ENCODE data around the gene EEF1A2. TPM values are rescaled to one million over a fixed set of nuclear protein-coding genes. Genes with fewer than 3 reads are reported as not detected.
A peak's percentile ranks its signal among the peaks of the same experiment; 100 is the strongest.

Gene EEF1A2
- total and polyA plus RNA-seq, 8 donors: 0.27 to 0.62 (median 0.39) TPM

GRCh38 chr20:63533871-63534393, 35.0 kb upstream of the EEF1A2 start:
- DNase-seq (peak in 1 of 4 donors; percentile 89), ATAC-seq (peak; percentile 0)
- peaks cover 13 to 34% of the 10 kb centered on the region in 2 donors for H3K4me1 ChIP-seq
- intact Hi-C loops (cut with DNase I): no loop called here
- no peaks in the 10 kb centered on the region for H3K36me3 ChIP-seq
- H3K27me3 ChIP-seq: peaks cover 0 to 54% of the 10 kb centered on the region in 2 donors
- H3K9me3 ChIP-seq: no peaks in the 10 kb centered on the region
- no peak overlapping the region for H3K27ac ChIP-seq
- no peak overlapping the region for H3K4me3 ChIP-seq
- no peak for TF ChIP-seq CTCF (IDR thresholded peaks at IDR 0.05)

- no peak for ATAC-seq
- peak in 1 of 4 donors; percentile 37 for DNase-seq
These were observed 34.5 kb upstream of the EEF1A2 start for GRCh38 chr20:63533388-63533787.

GRCh38 chr20:63532449-63532971, 33.6 kb upstream of the EEF1A2 start:
- DNase-seq: peak in 1 of 4 donors; percentile 74
- intact Hi-C loops (cut with DNase I): no loop called here
- no peak for TF ChIP-seq CTCF (IDR thresholded peaks at IDR 0.05)

More at GRCh38 chr20:63533388-63533787, 34.5 kb upstream of the EEF1A2 start:
- no peak for TF ChIP-seq CTCF (IDR thresholded peaks at IDR 0.05)
- Histone ChIP-seq H3K27ac (no peak overlapping the region), H3K36me3 (no peaks in the 10 kb centered on the region), H3K9me3 (no peaks in the 10 kb centered on the region), H3K27me3 (peaks cover 0 to 54% of the 10 kb centered on the region in 2 donors), H3K4me3 (no peak overlapping the region), H3K4me1 (peaks cover 12 to 29% of the 10 kb centered on the region in 2 donors)
- intact Hi-C loops (cut with DNase I): no loop called here

GRCh38 chr20:63531686-63532448, 33.0 kb upstream of the EEF1A2 start:
- no peak overlapping the region for H3K4me3 ChIP-seq
- no peak overlapping the region for H3K27ac ChIP-seq
- peaks cover 0 to 51% of the 10 kb centered on the region in 2 donors for H3K27me3 ChIP-seq
- DNase-seq: peak in 1 of 4 donors; percentile 54
- no peak for TF ChIP-seq CTCF (IDR thresholded peaks at IDR 0.05)
- ATAC-seq: no peak
- H3K4me1 ChIP-seq: peaks cover 7 to 14% of the 10 kb centered on the region in 2 donors
- H3K9me3 ChIP-seq: no peaks in the 10 kb centered on the region
- H3K36me3 ChIP-seq: no peaks in the 10 kb centered on the region
- intact Hi-C loops (cut with DNase I): no loop called here

More at GRCh38 chr20:63532449-63532971, 33.6 kb upstream of the EEF1A2 start:
- no peak for ATAC-seq
- Histone ChIP-seq H3K27ac (no peak overlapping the region), H3K36me3 (no peaks in the 10 kb centered on the region), H3K4me1 (peaks cover 9 to 21% of the 10 kb centered on the region in 2 donors), H3K27me3 (peaks cover 0 to 54% of the 10 kb centered on the region in 2 donors), H3K4me3 (no peak overlapping the region), H3K9me3 (no peaks in the 10 kb centered on the region)

GRCh38 chr20:63530788-63531160, 31.9 kb upstream of the EEF1A2 start:
- no peaks in the 10 kb centered on the region for H3K9me3 ChIP-seq
- peaks cover 0 to 43% of the 10 kb centered on the region in 2 donors for H3K27me3 ChIP-seq
- intact Hi-C loops (cut with DNase I): no loop called here
- H3K4me1 ChIP-seq: peaks cover 0 to 9% of the 10 kb centered on the region in 2 donors
- no peak overlapping the region for H3K27ac ChIP-seq
- ATAC-seq (no peak), DNase-seq (no peak)
- H3K4me3 ChIP-seq: no peak overlapping the region
- TF ChIP-seq CTCF (IDR thresholded peaks at IDR 0.05): no peak
- no peaks in the 10 kb centered on the region for H3K36me3 ChIP-seq

Data from left lung (tissue), 10 donors.